Mammary epithelial cell (primary cell): ENCODE data around the gene DOLPP1.

Experiments used
- EZH2 ChIP-seq: IDR thresholded peaks from 2 replicates; pipeline ENCODE4 v1.6.1; 2012; ENCODE audit warnings: low read length, inconsistent platforms, borderline replicate concordance
- TF ChIP-seq, protein P1 (sequence below), 2 donors: IDR thresholded peaks in 1 of 2; conservative IDR thresholded peaks in 1 of 2; 2 replicates each; pipeline ENCODE4 v1.5.1; 2011 to 2012; ENCODE audit warnings: inconsistent platforms in 2 of 2, low read length in 2 of 2, mild to moderate bottlenecking in 2 of 2, control low read depth in 1 of 2, low read depth in 1 of 2; ENCODE audit not compliant: insufficient read depth in 1 of 2; ENCODE audit errors: extremely low read depth in 1 of 2

DNA sequence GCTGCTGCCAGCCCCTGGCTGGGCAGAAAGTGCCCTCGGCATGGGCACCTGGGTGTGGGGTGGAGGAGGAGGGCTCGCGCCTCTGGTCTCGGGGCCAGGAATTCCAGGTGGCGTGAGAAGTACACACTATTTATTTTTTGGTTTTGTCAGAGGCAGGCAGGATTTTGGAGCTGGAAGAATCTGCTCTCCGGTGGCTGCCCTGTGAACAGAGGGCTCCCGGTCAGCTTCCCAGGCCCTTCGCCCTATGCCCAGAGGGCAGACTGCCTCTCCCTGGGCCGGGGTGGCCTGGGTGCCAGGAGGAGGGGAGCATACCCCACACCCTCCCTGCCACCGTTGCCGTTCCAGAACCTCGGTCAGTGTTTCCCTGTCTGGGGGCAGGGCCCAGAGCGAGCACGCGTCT is 8.3 kb downstream of the DOLPP1 start:
- TF ChIP-seq, protein P1, sequence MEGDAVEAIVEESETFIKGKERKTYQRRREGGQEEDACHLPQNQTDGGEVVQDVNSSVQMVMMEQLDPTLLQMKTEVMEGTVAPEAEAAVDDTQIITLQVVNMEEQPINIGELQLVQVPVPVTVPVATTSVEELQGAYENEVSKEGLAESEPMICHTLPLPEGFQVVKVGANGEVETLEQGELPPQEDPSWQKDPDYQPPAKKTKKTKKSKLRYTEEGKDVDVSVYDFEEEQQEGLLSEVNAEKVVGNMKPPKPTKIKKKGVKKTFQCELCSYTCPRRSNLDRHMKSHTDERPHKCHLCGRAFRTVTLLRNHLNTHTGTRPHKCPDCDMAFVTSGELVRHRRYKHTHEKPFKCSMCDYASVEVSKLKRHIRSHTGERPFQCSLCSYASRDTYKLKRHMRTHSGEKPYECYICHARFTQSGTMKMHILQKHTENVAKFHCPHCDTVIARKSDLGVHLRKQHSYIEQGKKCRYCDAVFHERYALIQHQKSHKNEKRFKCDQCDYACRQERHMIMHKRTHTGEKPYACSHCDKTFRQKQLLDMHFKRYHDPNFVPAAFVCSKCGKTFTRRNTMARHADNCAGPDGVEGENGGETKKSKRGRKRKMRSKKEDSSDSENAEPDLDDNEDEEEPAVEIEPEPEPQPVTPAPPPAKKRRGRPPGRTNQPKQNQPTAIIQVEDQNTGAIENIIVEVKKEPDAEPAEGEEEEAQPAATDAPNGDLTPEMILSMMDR (conservative IDR thresholded peaks at IDR 0.05 in 1 of 2, IDR thresholded peaks at IDR 0.05 in 1 of 2; ENCODE audit: extremely low read depth in 1 of 2, insufficient read depth in 1 of 2, low read depth in 1 of 2, low read length in 2 of 2): no peak
- TF ChIP-seq EZH2: no peak
